ENCODE data around the gene ATXN10. TPM values are rescaled to one million over a fixed set of nuclear protein-coding genes. Genes with fewer than 3 reads are reported as not detected.
"Not testable (repeated sequence)": the region's sequence is repeated elsewhere in the genome, so short reads cannot be mapped to it uniquely, and the experiment has no call there.

The ATXN10 gene
- total and polyA plus RNA-seq, 10 of the 15 experiments (the other 5 are each of a cell fraction or from before 2014, with no cell fraction given): 29.2 to 249 (median 146) TPM

GRCh38 chr22:45623464-45624145 lies 48.0 kb upstream of the ATXN10 start:
- H3K79me2 ChIP-seq (ENCODE audit: control insufficient read depth, insufficient read depth, low read length); SMC1A ChIA-PET (ENCODE audit: uncharacterized antibody, unreplicated experiment); H3K36me3 ChIP-seq (ENCODE audit: control insufficient read depth in 2 of 2, insufficient read depth in 2 of 2, low read length in 1 of 2); H3K9ac ChIP-seq (ENCODE audit: control insufficient read depth, insufficient read depth, low read length); H3K27me3 ChIP-seq (replicated peaks in 1 of 2; ENCODE audit: control insufficient read depth in 2 of 2, insufficient read depth in 2 of 2, low read length in 1 of 2); H3K27ac ChIP-seq (ENCODE audit: control insufficient read depth, insufficient read depth); H2AFZ ChIP-seq (ENCODE audit: control insufficient read depth, low read depth, low read length); H3K4me1 ChIP-seq (ENCODE audit: control insufficient read depth, insufficient read depth, low read length); DNase-seq (ENCODE audit: low read depth, low spot score); H4K20me1 ChIP-seq (ENCODE audit: control insufficient read depth, insufficient read depth); RAD21 ChIA-PET (ENCODE audit: unreplicated experiment); intact Hi-C loops (cut with micrococcal nuclease; ENCODE audit: unreplicated experiment); BruUV-seq (replicated peaks); H3K4me2 ChIP-seq (ENCODE audit: control insufficient read depth, insufficient read depth); CTCF ChIA-PET; in situ Hi-C loops (cut with MboI); POLR2A ChIA-PET; H3K4me3 ChIP-seq; ATAC-seq; H3K9me3 ChIP-seq (replicated peaks; ENCODE audit: control insufficient read depth, insufficient read depth, low read length); FAIRE-seq: not testable (repeated sequence)
- 60% methylated on average over 3 of the region's 3 CpGs for WGBS (ENCODE audit: insufficient coverage, insufficient replicate concordance, low lambda C conversion rate, missing lambda C conversion rate)

DNA sequence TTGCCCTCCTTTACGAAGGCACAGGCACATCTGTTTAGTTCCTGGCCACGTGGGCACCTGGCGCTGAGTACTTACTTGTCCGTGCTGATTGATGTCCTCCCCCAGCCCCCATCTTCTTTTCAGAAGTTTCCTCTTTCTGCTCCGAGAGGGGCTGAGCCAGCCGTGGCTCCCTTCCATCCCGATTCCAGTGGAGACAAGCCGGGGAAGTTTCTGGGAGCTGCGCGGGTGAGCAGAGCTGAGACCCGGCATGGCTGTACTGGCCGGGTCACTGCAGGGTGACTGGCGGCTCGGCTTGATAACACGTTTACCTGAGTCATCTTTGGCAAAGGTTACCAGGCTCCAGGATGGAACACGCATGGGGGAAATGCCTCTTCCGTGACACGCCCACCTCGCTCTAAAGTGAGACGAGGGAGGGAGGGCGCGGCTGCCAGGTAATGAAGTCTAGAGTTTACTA lies 45.4 kb upstream of the ATXN10 start:
- Histone ChIP-seq H3K4me1 (ENCODE audit: control insufficient read depth, insufficient read depth, low read length) (no peaks in the 10 kb centered on the region), H3K36me3 (ENCODE audit: control insufficient read depth in 2 of 2, insufficient read depth in 2 of 2, low read length in 1 of 2) (no peaks in the 10 kb centered on the region), H3K27ac (ENCODE audit: control insufficient read depth, insufficient read depth) (no peak overlapping the region), H3K9me3 (replicated peaks; ENCODE audit: control insufficient read depth, insufficient read depth, low read length) (no peaks in the 10 kb centered on the region), H2AFZ (ENCODE audit: control insufficient read depth, low read depth, low read length) (no peak overlapping the region), H3K9ac (ENCODE audit: control insufficient read depth, insufficient read depth, low read length) (no peak overlapping the region), H3K27me3 (replicated peaks in 1 of 2; ENCODE audit: control insufficient read depth in 2 of 2, insufficient read depth in 2 of 2, low read length in 1 of 2) (no peaks in the 10 kb centered on the region; a peak in 2 of 4 replicates), H3K79me2 (ENCODE audit: control insufficient read depth, insufficient read depth, low read length) (no peaks in the 10 kb centered on the region), H3K4me3 (no peak overlapping the region), H3K4me2 (ENCODE audit: control insufficient read depth, insufficient read depth) (no peak overlapping the region), H4K20me1 (ENCODE audit: control insufficient read depth, insufficient read depth) (no peaks in the 10 kb centered on the region)
- WGBS (ENCODE audit: insufficient coverage, insufficient replicate concordance, low lambda C conversion rate, missing lambda C conversion rate): 55% methylated on average over 22 of the region's 22 CpGs
- in situ Hi-C loops (cut with MboI) (no loop called here), intact Hi-C loops (cut with micrococcal nuclease; ENCODE audit: unreplicated experiment) (no loop called here)
- ChIA-PET CTCF (no interaction called here), RAD21 (ENCODE audit: unreplicated experiment) (no interaction called here), POLR2A (no interaction called here), SMC1A (ENCODE audit: uncharacterized antibody, unreplicated experiment) (no interaction called here)
- ATAC-seq (no peak), DNase-seq (ENCODE audit: low read depth, low spot score) (no peak), FAIRE-seq (no peak)
- BruUV-seq (replicated peaks): no TSS peak
- no peak for TF ChIP-seq RBBP5 (conservative IDR thresholded peaks at IDR 0.05)

Data from GM12878 (cell line).